Neural cell (in vitro differentiated cells): ENCODE measurements around the gene OSBP2. TPM values are rescaled to one million over a fixed set of nuclear protein-coding genes. Genes with fewer than 3 reads are reported as not detected.

ENCODE experiments used
- H2AFZ ChIP-seq: fragments of 200-600, 300-800 bp; sonication (generic), shearing (Covaris generic); 2 replicates; pipeline ENCODE4 v1.6.0; 2014; ENCODE audit warnings: low read depth, mild to moderate bottlenecking, antibody characterized with exemption, low read length, moderate library complexity
- H3F3A ChIP-seq: fragments of 200-600 bp; shearing (Covaris generic); 2 replicates; pipeline ENCODE4 v1.6.1; 2016; ENCODE audit warnings: mild to moderate bottlenecking, moderate library complexity, mixed read lengths, antibody characterized with exemption, low read length; ENCODE audit not compliant: insufficient read depth, poor library complexity, severe bottlenecking
- H3K27ac ChIP-seq: fragments of 200-600, 300-800 bp; sonication (generic), shearing (Covaris generic); 2 replicates; pipeline ENCODE4 v1.5.1; 2014; ENCODE audit warnings: mild to moderate bottlenecking, low read length, moderate library complexity
- H3K27me3 ChIP-seq: fragments of 300-800, 200-600 bp; sonication (generic), shearing (Covaris generic); 2 replicates; pipeline ENCODE4 v1.6.0; 2014; ENCODE audit warnings: mild to moderate bottlenecking, low read depth, low read length, moderate library complexity; ENCODE audit not compliant: insufficient read depth
- H3K36me3 ChIP-seq: fragments of 300-800, 200-600 bp; sonication (generic), shearing (Covaris generic); 2 replicates; pipeline ENCODE4 v1.5.1; 2014; ENCODE audit warnings: mild to moderate bottlenecking, antibody characterized with exemption, low read length, moderate library complexity; ENCODE audit not compliant: insufficient read depth
- H3K4me2 ChIP-seq: fragments of 300-800, 200-600 bp; sonication (generic), shearing (Covaris generic); 2 replicates; pipeline ENCODE4 v1.6.0; 2014; ENCODE audit warnings: mild to moderate bottlenecking, low read length
- H3K4me3 ChIP-seq: fragments of 300-800, 200-600 bp; sonication (generic), shearing (Covaris generic); 2 replicates; pipeline ENCODE4 v1.5.1; 2014; ENCODE audit warnings: mild to moderate bottlenecking, low read length, moderate library complexity
- H3K79me2 ChIP-seq: fragments of 200-600 bp; shearing (Covaris generic); replicated peaks from 2 replicates; pipeline ENCODE4 v1.6.0; 2014; ENCODE audit warnings: mild to moderate bottlenecking, low read length, moderate library complexity; ENCODE audit not compliant: insufficient read depth
- H3K9ac ChIP-seq: fragments of 300-800, 200-600 bp; sonication (generic), shearing (Covaris generic); 2 replicates; pipeline ENCODE4 v1.6.1; 2016; ENCODE audit warnings: mild to moderate bottlenecking, low read length, mixed read lengths
- H3K9me2 ChIP-seq: fragments of 200-600 bp; shearing (Covaris generic); 2 replicates; pipeline ENCODE4 v1.6.1; 2016; ENCODE audit warnings: mild to moderate bottlenecking, low read length, mixed read lengths; ENCODE audit not compliant: insufficient read depth
- H3K9me3 ChIP-seq: fragments of 200-600, 300-800 bp; sonication (generic), shearing (Covaris generic); 2 replicates; pipeline ENCODE4 v1.6.1; 2016; ENCODE audit warnings: mild to moderate bottlenecking, mixed run types, low read length, moderate library complexity, mixed read lengths
- H4K20me1 ChIP-seq: fragments of 200-600 bp; shearing (Covaris generic); 2 replicates; pipeline ENCODE4 v1.6.1; 2016; ENCODE audit warnings: mild to moderate bottlenecking, mixed run types; ENCODE audit not compliant: insufficient read depth
- EP300 ChIP-seq: fragments of 450-650 bp; conservative IDR thresholded peaks from 2 replicates; pipeline ENCODE4 v1.6.1; 2014; ENCODE audit warnings: antibody characterized with exemption, mild to moderate bottlenecking, moderate library complexity; ENCODE audit not compliant: poor library complexity, severe bottlenecking
- EZH2 ChIP-seq: fragments of 200-600, 300-800 bp; shearing (Covaris generic), sonication (generic); IDR thresholded peaks from 2 replicates; pipeline ENCODE4 v1.6.1; 2014; ENCODE audit warnings: antibody characterized with exemption, low read length, borderline replicate concordance, mild to moderate bottlenecking; ENCODE audit not compliant: insufficient read depth, poor library complexity, severe bottlenecking
- MXI1 ChIP-seq: fragments of 450-650 bp; conservative IDR thresholded peaks from 2 replicates; pipeline ENCODE4 v1.6.1; 2014; ENCODE audit warnings: antibody characterized with exemption, mild to moderate bottlenecking; ENCODE audit not compliant: poor library complexity, severe bottlenecking
- POLR2AphosphoS5 ChIP-seq: IDR thresholded peaks from 2 replicates; pipeline ENCODE4 v1.6.1; 2012
- SMC3 ChIP-seq: fragments of 450-650 bp; conservative IDR thresholded peaks from 2 replicates; pipeline ENCODE4 v1.6.1; 2014; ENCODE audit warnings: antibody characterized with exemption, mild to moderate bottlenecking, moderate library complexity; ENCODE audit not compliant: poor library complexity
- TAF1 ChIP-seq: IDR thresholded peaks from 2 replicates; pipeline ENCODE4 v1.6.1; 2012; ENCODE audit warnings: low read depth
- polyA plus RNA-seq: library from polyadenylated mRNA; depleted of rRNA; stranded (reverse); fragments of >200 nt; gene quantifications from 2 replicates; pipeline ENCODE4 v1.2.3, GENCODE V29; 2014
- TF ChIP-seq, protein P1 (sequence below): IDR thresholded peaks from 2 replicates; pipeline ENCODE4 v1.6.1; 2012; ENCODE audit warnings: borderline replicate concordance
- TF ChIP-seq, protein P2 (sequence below): fragments of 450-650 bp; IDR thresholded peaks from 2 replicates; pipeline ENCODE4 v1.5.1; 2014; ENCODE audit warnings: antibody characterized with exemption, mild to moderate bottlenecking, moderate library complexity; ENCODE audit not compliant: poor library complexity, severe bottlenecking

The OSBP2 gene
- polyA plus RNA-seq, 1 donor from 2014 or later, result 8.7 TPM

DNA sequence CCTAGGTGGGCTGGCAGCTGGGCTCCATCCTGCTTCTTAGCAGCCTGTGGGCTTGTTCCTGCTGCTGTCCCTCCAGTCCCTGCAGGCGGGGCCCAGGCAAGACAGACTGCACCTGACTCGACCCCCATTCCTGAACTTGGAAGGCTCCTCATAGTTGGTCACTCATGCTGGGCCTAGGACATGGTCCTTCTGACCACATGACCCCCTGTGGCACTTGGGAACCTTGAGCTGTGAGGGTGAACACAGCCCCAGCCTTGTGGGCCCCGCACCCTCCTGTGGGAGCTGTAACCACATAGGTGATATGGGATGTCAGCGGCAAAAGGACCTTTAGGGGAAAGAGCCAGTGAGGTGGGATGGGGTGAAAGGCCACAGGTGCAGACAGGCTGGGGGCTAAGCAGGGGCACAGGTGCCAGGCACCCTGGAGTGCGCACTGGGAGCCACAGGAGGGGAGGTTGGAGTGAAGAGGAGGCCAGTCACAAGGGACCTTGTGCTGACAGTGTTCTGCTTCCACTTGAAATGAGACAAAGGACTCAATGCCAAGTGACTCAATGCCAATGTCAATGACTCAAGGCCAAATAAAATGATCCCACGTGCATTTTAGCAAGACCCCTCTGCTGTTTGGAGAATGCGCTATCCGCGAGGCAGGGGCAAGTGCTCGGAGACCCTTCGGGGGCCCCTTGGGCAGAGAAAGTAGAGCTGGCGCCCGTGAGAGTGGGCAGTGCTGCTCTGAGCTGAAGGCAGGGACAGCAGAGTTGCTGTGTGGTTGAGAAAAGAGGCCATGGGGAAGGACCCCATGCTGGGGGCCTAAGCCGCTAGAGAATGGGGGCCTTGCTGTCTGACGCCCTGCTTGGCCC is 183.2 kb downstream of the OSBP2 start:
- H3K4me3 ChIP-seq, result no peak overlapping the region
- H3K9me2 ChIP-seq, result no peaks in the 10 kb centered on the region
- H4K20me1 ChIP-seq, result no peaks in the 10 kb centered on the region
- H3K4me2 ChIP-seq, result no peak overlapping the region
- H3K36me3 ChIP-seq, result no peaks in the 10 kb centered on the region
- no peak overlapping the region for H3K27ac ChIP-seq
- H2AFZ ChIP-seq, result no peak overlapping the region
- no peaks in the 10 kb centered on the region for H3K9me3 ChIP-seq
- no peaks in the 10 kb centered on the region for H3F3A ChIP-seq
- TF ChIP-seq MXI1 (no peak), EZH2 (no peak), SMC3 (no peak), TAF1 (no peak)
- TF ChIP-seq, protein P1, sequence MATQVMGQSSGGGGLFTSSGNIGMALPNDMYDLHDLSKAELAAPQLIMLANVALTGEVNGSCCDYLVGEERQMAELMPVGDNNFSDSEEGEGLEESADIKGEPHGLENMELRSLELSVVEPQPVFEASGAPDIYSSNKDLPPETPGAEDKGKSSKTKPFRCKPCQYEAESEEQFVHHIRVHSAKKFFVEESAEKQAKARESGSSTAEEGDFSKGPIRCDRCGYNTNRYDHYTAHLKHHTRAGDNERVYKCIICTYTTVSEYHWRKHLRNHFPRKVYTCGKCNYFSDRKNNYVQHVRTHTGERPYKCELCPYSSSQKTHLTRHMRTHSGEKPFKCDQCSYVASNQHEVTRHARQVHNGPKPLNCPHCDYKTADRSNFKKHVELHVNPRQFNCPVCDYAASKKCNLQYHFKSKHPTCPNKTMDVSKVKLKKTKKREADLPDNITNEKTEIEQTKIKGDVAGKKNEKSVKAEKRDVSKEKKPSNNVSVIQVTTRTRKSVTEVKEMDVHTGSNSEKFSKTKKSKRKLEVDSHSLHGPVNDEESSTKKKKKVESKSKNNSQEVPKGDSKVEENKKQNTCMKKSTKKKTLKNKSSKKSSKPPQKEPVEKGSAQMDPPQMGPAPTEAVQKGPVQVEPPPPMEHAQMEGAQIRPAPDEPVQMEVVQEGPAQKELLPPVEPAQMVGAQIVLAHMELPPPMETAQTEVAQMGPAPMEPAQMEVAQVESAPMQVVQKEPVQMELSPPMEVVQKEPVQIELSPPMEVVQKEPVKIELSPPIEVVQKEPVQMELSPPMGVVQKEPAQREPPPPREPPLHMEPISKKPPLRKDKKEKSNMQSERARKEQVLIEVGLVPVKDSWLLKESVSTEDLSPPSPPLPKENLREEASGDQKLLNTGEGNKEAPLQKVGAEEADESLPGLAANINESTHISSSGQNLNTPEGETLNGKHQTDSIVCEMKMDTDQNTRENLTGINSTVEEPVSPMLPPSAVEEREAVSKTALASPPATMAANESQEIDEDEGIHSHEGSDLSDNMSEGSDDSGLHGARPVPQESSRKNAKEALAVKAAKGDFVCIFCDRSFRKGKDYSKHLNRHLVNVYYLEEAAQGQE, result no peak
- TF ChIP-seq, protein P2, sequence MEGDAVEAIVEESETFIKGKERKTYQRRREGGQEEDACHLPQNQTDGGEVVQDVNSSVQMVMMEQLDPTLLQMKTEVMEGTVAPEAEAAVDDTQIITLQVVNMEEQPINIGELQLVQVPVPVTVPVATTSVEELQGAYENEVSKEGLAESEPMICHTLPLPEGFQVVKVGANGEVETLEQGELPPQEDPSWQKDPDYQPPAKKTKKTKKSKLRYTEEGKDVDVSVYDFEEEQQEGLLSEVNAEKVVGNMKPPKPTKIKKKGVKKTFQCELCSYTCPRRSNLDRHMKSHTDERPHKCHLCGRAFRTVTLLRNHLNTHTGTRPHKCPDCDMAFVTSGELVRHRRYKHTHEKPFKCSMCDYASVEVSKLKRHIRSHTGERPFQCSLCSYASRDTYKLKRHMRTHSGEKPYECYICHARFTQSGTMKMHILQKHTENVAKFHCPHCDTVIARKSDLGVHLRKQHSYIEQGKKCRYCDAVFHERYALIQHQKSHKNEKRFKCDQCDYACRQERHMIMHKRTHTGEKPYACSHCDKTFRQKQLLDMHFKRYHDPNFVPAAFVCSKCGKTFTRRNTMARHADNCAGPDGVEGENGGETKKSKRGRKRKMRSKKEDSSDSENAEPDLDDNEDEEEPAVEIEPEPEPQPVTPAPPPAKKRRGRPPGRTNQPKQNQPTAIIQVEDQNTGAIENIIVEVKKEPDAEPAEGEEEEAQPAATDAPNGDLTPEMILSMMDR, result no peak
- H3K9ac ChIP-seq, result no peak overlapping the region
- no peaks in the 10 kb centered on the region for H3K79me2 ChIP-seq
- H3K27me3 ChIP-seq, result no peaks in the 10 kb centered on the region

DNA sequence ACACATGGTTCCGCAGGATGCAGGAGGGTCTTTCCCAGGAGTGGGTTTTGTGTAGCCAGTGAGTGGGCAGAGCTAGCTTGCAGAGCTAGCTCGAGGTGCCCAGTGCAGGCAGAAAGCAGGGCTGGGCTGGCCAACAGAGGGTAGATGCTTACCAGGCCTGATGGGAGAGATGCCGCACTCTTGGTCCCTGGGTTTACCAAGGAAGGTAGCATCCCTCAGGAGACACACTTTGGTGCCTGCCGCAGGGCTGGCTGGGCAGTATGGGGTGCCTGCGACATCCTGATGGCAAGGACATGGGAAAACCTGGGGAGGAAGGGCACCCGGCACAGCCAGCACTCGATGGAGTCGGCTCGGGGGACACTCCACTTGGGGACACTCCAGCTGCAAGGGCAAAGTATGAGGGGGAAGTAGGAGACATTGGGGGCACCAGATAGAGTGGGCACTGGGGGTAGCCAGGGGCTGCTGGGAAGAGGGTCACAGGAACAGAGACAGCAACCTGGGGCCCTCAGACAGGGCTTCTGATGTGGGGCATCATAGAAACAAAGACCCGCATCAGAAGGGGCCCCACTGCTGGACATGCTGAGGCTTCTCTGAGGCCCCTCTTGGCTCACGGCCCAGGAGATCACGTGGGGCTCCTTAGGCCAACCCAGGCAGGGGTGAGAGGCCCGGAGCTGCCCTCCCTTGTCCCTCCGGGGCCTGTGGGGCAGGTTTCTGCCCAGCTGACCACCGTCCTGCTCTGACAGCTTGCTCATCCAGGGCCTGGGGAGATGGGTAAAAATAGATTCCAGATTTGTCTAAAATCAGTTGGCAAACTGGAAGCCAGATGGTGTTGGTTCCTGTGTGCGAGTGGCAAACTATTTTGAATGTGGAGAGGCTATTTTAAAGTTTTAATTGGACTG is 184.1 kb downstream of the OSBP2 start:
- Histone ChIP-seq H3K79me2 (no peaks in the 10 kb centered on the region), H2AFZ (no peak overlapping the region), H3K36me3 (no peaks in the 10 kb centered on the region), H3K9ac (no peak overlapping the region), H3K4me3 (no peak overlapping the region), H3K27ac (no peak overlapping the region), H3K27me3 (no peaks in the 10 kb centered on the region), H3K4me2 (no peak overlapping the region), H3K9me3 (no peaks in the 10 kb centered on the region), H4K20me1 (no peaks in the 10 kb centered on the region), H3F3A (no peaks in the 10 kb centered on the region), H3K9me2 (no peaks in the 10 kb centered on the region)
- TF ChIP-seq EP300 (no peak), SMC3 (no peak), POLR2AphosphoS5 (no peak), MXI1 (no peak), TAF1 (no peak)
- TF ChIP-seq, protein P2, result no peak
